GM12878 (cell line): ENCODE results near the gene PRRX2. TPM values are rescaled to one million over a fixed set of nuclear protein-coding genes. Genes with fewer than 3 reads are reported as not detected.

Experiments
- E4F1 ChIP-seq: fragments of 450-650 bp; IDR thresholded peaks from 2 replicates; pipeline ENCODE4 v1.6.1; 2018; ENCODE audit warnings: borderline replicate concordance, mild to moderate bottlenecking; ENCODE audit not compliant: partially characterized antibody
- JUND ChIP-seq: IDR thresholded peaks from 2 replicates; pipeline ENCODE4 v1.6.1; 2012; ENCODE audit warnings: low read depth, mild to moderate bottlenecking, low read length, improper control_type of control experiment, moderate library complexity
- MLLT1 ChIP-seq: fragments of 450-650 bp; IDR thresholded peaks from 2 replicates; pipeline ENCODE4 v1.6.1; 2016; ENCODE audit warnings: mild to moderate bottlenecking
- MYC ChIP-seq: IDR thresholded peaks from 2 replicates; pipeline ENCODE4 v1.6.1; 2011; ENCODE audit warnings: mild to moderate bottlenecking, low read length, moderate library complexity, inconsistent platforms; ENCODE audit not compliant: insufficient read depth, insufficient replicate concordance, insufficient read length, severe bottlenecking
- NRF1 ChIP-seq: conservative IDR thresholded peaks from 2 replicates; pipeline ENCODE4 v1.6.1; 2011; ENCODE audit warnings: mild to moderate bottlenecking, low read depth, low read length, improper control_type of control experiment
- PAX8 ChIP-seq: fragments of 450-650 bp; IDR thresholded peaks from 2 replicates; pipeline ENCODE4 v1.6.1; 2017; ENCODE audit warnings: mild to moderate bottlenecking, moderate library complexity
- SMAD5 ChIP-seq: IDR thresholded peaks from 2 replicates; pipeline ENCODE4 v1.6.1; 2016; ENCODE audit warnings: antibody characterized with exemption, low read depth
- SREBF2 ChIP-seq: IDR thresholded peaks from 2 replicates; pipeline ENCODE4 v1.6.1; 2012; ENCODE audit warnings: mild to moderate bottlenecking, low read length
- TBL1XR1 ChIP-seq: IDR thresholded peaks from 2 replicates; pipeline ENCODE4 v1.6.1; 2012; ENCODE audit warnings: low read depth, low read length, improper control_type of control experiment
- YY1 ChIP-seq: IDR thresholded peaks from 2 replicates; pipeline ENCODE4 v1.6.1; 2011; ENCODE audit warnings: low read depth, mild to moderate bottlenecking, low read length
- polyA plus RNA-seq, 11 experiments: library from polyadenylated mRNA; depleted of rRNA in 4 of 11; unstranded in 6 of 11; stranded (reverse) in 5 of 11; fragments of >200 nt; fragmentation: Nextera tagmentation in 4 of 11; fragmentation: Illumina TruSeq in 1 of 11; extraction: Ambion mirVana in 4 of 11; extraction: Trizol in 1 of 11; gene quantifications; 1 replicate in 1 of 11; 2 replicates in 10 of 11; pipeline versions ENCODE4 v1.2.1 to v1.2.3, GENCODE V29; 2011 to 2016; ENCODE audit warnings: inconsistent platforms in 2 of 11, missing spikeins in 2 of 11, low read depth in 1 of 11
- total RNA-seq, 4 experiments: library from RNA; depleted of rRNA in 3 of 4; stranded (reverse); fragments of >200 nt in 3 of 4; fragmentation: Illumina TruSeq in 1 of 4; extraction: Trizol in 1 of 4; gene quantifications; 2 replicates each; pipeline versions ENCODE4 v1.2.1 to v1.2.3, GENCODE V29; 2013 to 2021
- TF ChIP-seq, protein P1 (sequence below): IDR thresholded peaks from 2 replicates; pipeline ENCODE4 v1.6.1; 2011; ENCODE audit warnings: low read depth, low read length, improper control_type of control experiment, borderline replicate concordance

PRRX2 gene
- total and polyA plus RNA-seq, 10 of the 15 experiments (the other 5 are each of a cell fraction or from before 2014, with no cell fraction given): not detected

DNA sequence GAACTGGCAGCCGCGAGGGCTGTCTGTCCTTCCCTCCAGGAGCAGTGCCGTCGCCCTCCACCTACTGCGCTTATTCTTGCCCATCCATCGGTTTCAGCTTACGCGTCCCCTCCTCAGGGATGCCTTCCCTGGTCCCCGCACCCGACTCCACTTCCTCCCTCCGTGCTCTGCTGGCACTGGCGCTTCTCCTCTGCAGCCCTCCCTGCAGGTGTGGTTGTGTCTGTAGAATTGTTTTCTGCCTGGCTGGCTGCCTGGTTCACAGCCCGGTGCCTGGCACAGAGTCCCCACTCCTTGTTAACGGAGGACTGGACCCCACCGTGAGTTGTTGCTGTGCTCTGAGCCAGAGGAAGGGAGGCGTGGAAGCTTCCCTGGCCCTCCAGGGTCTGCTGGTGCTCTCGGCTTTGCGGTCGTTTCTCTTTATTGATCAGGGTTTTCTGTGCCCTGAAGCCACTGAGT is 33.7 kb upstream of the PRRX2 start (continued):
- no peak for TF ChIP-seq NRF1
- no peak for TF ChIP-seq SMAD5
- TF ChIP-seq, protein P1, sequence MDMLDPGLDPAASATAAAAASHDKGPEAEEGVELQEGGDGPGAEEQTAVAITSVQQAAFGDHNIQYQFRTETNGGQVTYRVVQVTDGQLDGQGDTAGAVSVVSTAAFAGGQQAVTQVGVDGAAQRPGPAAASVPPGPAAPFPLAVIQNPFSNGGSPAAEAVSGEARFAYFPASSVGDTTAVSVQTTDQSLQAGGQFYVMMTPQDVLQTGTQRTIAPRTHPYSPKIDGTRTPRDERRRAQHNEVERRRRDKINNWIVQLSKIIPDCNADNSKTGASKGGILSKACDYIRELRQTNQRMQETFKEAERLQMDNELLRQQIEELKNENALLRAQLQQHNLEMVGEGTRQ: no peak
- TF ChIP-seq YY1: no peak
- no peak for TF ChIP-seq TBL1XR1
- no peak for TF ChIP-seq JUND
- TF ChIP-seq SREBF2: no peak
- TF ChIP-seq E4F1: no peak
- no peak for TF ChIP-seq PAX8
- no peak for TF ChIP-seq MLLT1
- TF ChIP-seq MYC: no peak
